Neural cell (in vitro differentiated cells): Measurements from ENCODE around the gene CTNNBL1. TPM values are rescaled to one million over a fixed set of nuclear protein-coding genes. Genes with fewer than 3 reads are reported as not detected.
"Not testable (repeated sequence)": the region's sequence is repeated elsewhere in the genome, so short reads cannot be mapped to it uniquely, and the experiment has no call there.

Source experiments
- H2AFZ ChIP-seq: fragments of 200-600, 300-800 bp; sonication (generic), shearing (Covaris generic); 2 replicates; pipeline ENCODE4 v1.6.0; 2014; ENCODE audit warnings: low read depth, mild to moderate bottlenecking, antibody characterized with exemption, low read length, moderate library complexity
- H3F3A ChIP-seq: fragments of 200-600 bp; shearing (Covaris generic); 2 replicates; pipeline ENCODE4 v1.6.1; 2016; ENCODE audit warnings: mild to moderate bottlenecking, moderate library complexity, mixed read lengths, antibody characterized with exemption, low read length; ENCODE audit not compliant: insufficient read depth, poor library complexity, severe bottlenecking
- H3K27ac ChIP-seq: fragments of 200-600, 300-800 bp; sonication (generic), shearing (Covaris generic); 2 replicates; pipeline ENCODE4 v1.5.1; 2014; ENCODE audit warnings: mild to moderate bottlenecking, low read length, moderate library complexity
- H3K27me3 ChIP-seq: fragments of 300-800, 200-600 bp; sonication (generic), shearing (Covaris generic); 2 replicates; pipeline ENCODE4 v1.6.0; 2014; ENCODE audit warnings: mild to moderate bottlenecking, low read depth, low read length, moderate library complexity; ENCODE audit not compliant: insufficient read depth
- H3K36me3 ChIP-seq: fragments of 300-800, 200-600 bp; sonication (generic), shearing (Covaris generic); 2 replicates; pipeline ENCODE4 v1.5.1; 2014; ENCODE audit warnings: mild to moderate bottlenecking, antibody characterized with exemption, low read length, moderate library complexity; ENCODE audit not compliant: insufficient read depth
- H3K4me2 ChIP-seq: fragments of 300-800, 200-600 bp; sonication (generic), shearing (Covaris generic); 2 replicates; pipeline ENCODE4 v1.6.0; 2014; ENCODE audit warnings: mild to moderate bottlenecking, low read length
- H3K4me3 ChIP-seq: fragments of 300-800, 200-600 bp; sonication (generic), shearing (Covaris generic); 2 replicates; pipeline ENCODE4 v1.5.1; 2014; ENCODE audit warnings: mild to moderate bottlenecking, low read length, moderate library complexity
- H3K79me2 ChIP-seq: fragments of 200-600 bp; shearing (Covaris generic); replicated peaks from 2 replicates; pipeline ENCODE4 v1.6.0; 2014; ENCODE audit warnings: mild to moderate bottlenecking, low read length, moderate library complexity; ENCODE audit not compliant: insufficient read depth
- H3K9ac ChIP-seq: fragments of 300-800, 200-600 bp; sonication (generic), shearing (Covaris generic); 2 replicates; pipeline ENCODE4 v1.6.1; 2016; ENCODE audit warnings: mild to moderate bottlenecking, low read length, mixed read lengths
- H3K9me2 ChIP-seq: fragments of 200-600 bp; shearing (Covaris generic); 2 replicates; pipeline ENCODE4 v1.6.1; 2016; ENCODE audit warnings: mild to moderate bottlenecking, low read length, mixed read lengths; ENCODE audit not compliant: insufficient read depth
- H3K9me3 ChIP-seq: fragments of 200-600, 300-800 bp; sonication (generic), shearing (Covaris generic); 2 replicates; pipeline ENCODE4 v1.6.1; 2016; ENCODE audit warnings: mild to moderate bottlenecking, mixed run types, low read length, moderate library complexity, mixed read lengths
- H4K20me1 ChIP-seq: fragments of 200-600 bp; shearing (Covaris generic); 2 replicates; pipeline ENCODE4 v1.6.1; 2016; ENCODE audit warnings: mild to moderate bottlenecking, mixed run types; ENCODE audit not compliant: insufficient read depth
- CTCF ChIP-seq: fragments of 450-650 bp; IDR thresholded peaks from 2 replicates; pipeline ENCODE4 v1.5.1; 2014; ENCODE audit warnings: antibody characterized with exemption, mild to moderate bottlenecking, moderate library complexity; ENCODE audit not compliant: poor library complexity, severe bottlenecking
- EP300 ChIP-seq: fragments of 450-650 bp; conservative IDR thresholded peaks from 2 replicates; pipeline ENCODE4 v1.6.1; 2014; ENCODE audit warnings: antibody characterized with exemption, mild to moderate bottlenecking, moderate library complexity; ENCODE audit not compliant: poor library complexity, severe bottlenecking
- EZH2 ChIP-seq: fragments of 200-600, 300-800 bp; shearing (Covaris generic), sonication (generic); IDR thresholded peaks from 2 replicates; pipeline ENCODE4 v1.6.1; 2014; ENCODE audit warnings: antibody characterized with exemption, low read length, borderline replicate concordance, mild to moderate bottlenecking; ENCODE audit not compliant: insufficient read depth, poor library complexity, severe bottlenecking
- MXI1 ChIP-seq: fragments of 450-650 bp; conservative IDR thresholded peaks from 2 replicates; pipeline ENCODE4 v1.6.1; 2014; ENCODE audit warnings: antibody characterized with exemption, mild to moderate bottlenecking; ENCODE audit not compliant: poor library complexity, severe bottlenecking
- POLR2AphosphoS5 ChIP-seq: IDR thresholded peaks from 2 replicates; pipeline ENCODE4 v1.6.1; 2012
- RAD21 ChIP-seq: fragments of 450-650 bp; conservative IDR thresholded peaks from 2 replicates; pipeline ENCODE4 v1.6.1; 2014; ENCODE audit warnings: antibody characterized with exemption, mild to moderate bottlenecking, moderate library complexity
- REST ChIP-seq: IDR thresholded peaks from 2 replicates; pipeline ENCODE4 v1.6.1; 2012; ENCODE audit warnings: borderline replicate concordance
- SMC3 ChIP-seq: fragments of 450-650 bp; conservative IDR thresholded peaks from 2 replicates; pipeline ENCODE4 v1.6.1; 2014; ENCODE audit warnings: antibody characterized with exemption, mild to moderate bottlenecking, moderate library complexity; ENCODE audit not compliant: poor library complexity
- TAF1 ChIP-seq: IDR thresholded peaks from 2 replicates; pipeline ENCODE4 v1.6.1; 2012; ENCODE audit warnings: low read depth
- polyA plus RNA-seq: library from polyadenylated mRNA; depleted of rRNA; stranded (reverse); fragments of >200 nt; gene quantifications from 2 replicates; pipeline ENCODE4 v1.2.3, GENCODE V29; 2014

Gene CTNNBL1
- polyA plus RNA-seq, 1 donor from 2014 or later = 32.6 TPM

- H3K27ac ChIP-seq = peak overlapping the region; percentile 23
- TF ChIP-seq POLR2AphosphoS5 (no peak), TAF1 (no peak), EZH2 (no peak), RAD21 (no peak), SMC3 (no peak), MXI1 (no peak), REST (no peak), EP300 (no peak), CTCF (no peak)
- no peak overlapping the region for H3K4me2 ChIP-seq
- no peak overlapping the region for H2AFZ ChIP-seq
- H3K27me3 ChIP-seq = no peaks in the 10 kb centered on the region
- no peaks in the 10 kb centered on the region for H3F3A ChIP-seq
- H3K79me2 ChIP-seq = peaks cover 3% of the 10 kb centered on the region
- H3K9ac ChIP-seq = no peak overlapping the region
- H3K9me3 ChIP-seq = no peaks in the 10 kb centered on the region
- H4K20me1 ChIP-seq = no peaks in the 10 kb centered on the region
- H3K4me3 ChIP-seq = no peak overlapping the region
- no peaks in the 10 kb centered on the region for H3K9me2 ChIP-seq
- H3K36me3 ChIP-seq = no peaks in the 10 kb centered on the region
Measured at GRCh38 chr20:37714978-37715672, 21.3 kb downstream of the CTNNBL1 start.

GRCh38 chr20:37721751-37722150 is 27.9 kb downstream of the CTNNBL1 start:
- TF ChIP-seq SMC3 = no peak
- TF ChIP-seq EZH2 = no peak
- no peak for TF ChIP-seq CTCF
- TF ChIP-seq POLR2AphosphoS5 = no peak
- no peak for TF ChIP-seq EP300
- no peak for TF ChIP-seq REST
- no peak for TF ChIP-seq TAF1
- no peak for TF ChIP-seq RAD21
- no peak for TF ChIP-seq MXI1
- Histone ChIP-seq H3K4me3 (no peak overlapping the region), H2AFZ (no peak overlapping the region), H3K4me2 (no peak overlapping the region), H3K9me2 (no peaks in the 10 kb centered on the region), H3F3A (no peaks in the 10 kb centered on the region), H3K27me3 (no peaks in the 10 kb centered on the region), H3K36me3 (no peaks in the 10 kb centered on the region), H3K9me3 (no peaks in the 10 kb centered on the region), H3K9ac (no peak overlapping the region), H3K27ac (no peak overlapping the region), H3K79me2 (peaks cover 7% of the 10 kb centered on the region), H4K20me1 (no peaks in the 10 kb centered on the region)

GRCh38 chr20:37722312-37722711 is 28.5 kb downstream of the CTNNBL1 start:
- not testable (repeated sequence) for H3K9ac ChIP-seq, H3K36me3 ChIP-seq, H3F3A ChIP-seq, H2AFZ ChIP-seq, H3K9me2 ChIP-seq, H3K4me2 ChIP-seq, H3K27ac ChIP-seq, H4K20me1 ChIP-seq, H3K9me3 ChIP-seq, H3K79me2 ChIP-seq, H3K4me3 ChIP-seq, H3K27me3 ChIP-seq
